ENCODE results near the gene CDH4. TPM values are rescaled to one million over a fixed set of nuclear protein-coding genes. Genes with fewer than 3 reads are reported as not detected.

Gene CDH4
- total and polyA plus RNA-seq, 9 of the 15 experiments (the other 6 are each of a cell fraction or from before 2014, with no cell fraction given): 0.04 TPM; not detected in 8

DNA sequence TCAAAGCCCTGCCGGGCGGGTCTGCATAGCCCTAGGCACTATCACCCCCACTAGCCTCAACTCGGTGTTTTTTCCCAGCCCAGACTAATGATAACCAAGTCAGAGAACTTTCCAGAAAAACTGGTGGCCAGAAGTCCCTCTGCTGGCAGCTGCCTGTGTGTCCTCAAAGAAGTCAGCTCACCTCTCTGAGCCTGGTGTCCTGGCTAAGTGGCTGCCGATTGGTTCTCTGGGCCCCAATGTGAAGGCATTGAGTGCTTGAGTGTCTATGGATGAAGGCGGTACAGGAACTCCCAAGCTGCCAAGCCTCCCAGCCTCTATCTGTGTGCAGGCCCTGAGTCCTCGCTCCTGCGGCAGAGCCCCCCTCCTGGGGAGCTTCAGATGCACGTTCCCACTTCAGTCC is 458.0 kb downstream of the CDH4 start:
- in situ Hi-C loops (cut with MboI): no loop called here
- Histone ChIP-seq H3K9me1 (ENCODE audit: control insufficient read depth, insufficient read depth, low read length) (no peaks in the 10 kb centered on the region), H3K9me3 (replicated peaks; ENCODE audit: control insufficient read depth, insufficient read depth, low read depth, low read length) (no peaks in the 10 kb centered on the region), H3K79me2 (ENCODE audit: control insufficient read depth, insufficient read depth, low read length) (no peaks in the 10 kb centered on the region), H3K9ac (ENCODE audit: insufficient read depth in 1 of 2, low read depth in 2 of 2, low read length in 2 of 2) (no peak overlapping the region), H3K36me3 (ENCODE audit: control insufficient read depth, insufficient read depth, low read length) (no peaks in the 10 kb centered on the region), H3K27me3 (ENCODE audit: control insufficient read depth in 2 of 2, insufficient read depth in 2 of 2, low read length in 2 of 2) (peaks cover 11 to 52% of the 10 kb centered on the region in 2 experiments), H3K27ac (ENCODE audit: extremely low read depth, low read depth, low read length) (no peak overlapping the region), H3K4me2 (ENCODE audit: insufficient read depth, low read length) (no peak overlapping the region), H4K20me1 (replicated peaks; ENCODE audit: control insufficient read depth, insufficient read depth, low read length) (peaks cover 3% of the 10 kb centered on the region), H3K4me3 (no peak overlapping the region), H3K4me1 (replicated peaks in 1 of 2; ENCODE audit: control insufficient read depth in 2 of 2, insufficient read depth in 2 of 2, low read length in 2 of 2) (no peaks in the 10 kb centered on the region), H2AFZ (ENCODE audit: low read depth, low read length) (no peak overlapping the region)
- TF ChIP-seq, protein P1, sequence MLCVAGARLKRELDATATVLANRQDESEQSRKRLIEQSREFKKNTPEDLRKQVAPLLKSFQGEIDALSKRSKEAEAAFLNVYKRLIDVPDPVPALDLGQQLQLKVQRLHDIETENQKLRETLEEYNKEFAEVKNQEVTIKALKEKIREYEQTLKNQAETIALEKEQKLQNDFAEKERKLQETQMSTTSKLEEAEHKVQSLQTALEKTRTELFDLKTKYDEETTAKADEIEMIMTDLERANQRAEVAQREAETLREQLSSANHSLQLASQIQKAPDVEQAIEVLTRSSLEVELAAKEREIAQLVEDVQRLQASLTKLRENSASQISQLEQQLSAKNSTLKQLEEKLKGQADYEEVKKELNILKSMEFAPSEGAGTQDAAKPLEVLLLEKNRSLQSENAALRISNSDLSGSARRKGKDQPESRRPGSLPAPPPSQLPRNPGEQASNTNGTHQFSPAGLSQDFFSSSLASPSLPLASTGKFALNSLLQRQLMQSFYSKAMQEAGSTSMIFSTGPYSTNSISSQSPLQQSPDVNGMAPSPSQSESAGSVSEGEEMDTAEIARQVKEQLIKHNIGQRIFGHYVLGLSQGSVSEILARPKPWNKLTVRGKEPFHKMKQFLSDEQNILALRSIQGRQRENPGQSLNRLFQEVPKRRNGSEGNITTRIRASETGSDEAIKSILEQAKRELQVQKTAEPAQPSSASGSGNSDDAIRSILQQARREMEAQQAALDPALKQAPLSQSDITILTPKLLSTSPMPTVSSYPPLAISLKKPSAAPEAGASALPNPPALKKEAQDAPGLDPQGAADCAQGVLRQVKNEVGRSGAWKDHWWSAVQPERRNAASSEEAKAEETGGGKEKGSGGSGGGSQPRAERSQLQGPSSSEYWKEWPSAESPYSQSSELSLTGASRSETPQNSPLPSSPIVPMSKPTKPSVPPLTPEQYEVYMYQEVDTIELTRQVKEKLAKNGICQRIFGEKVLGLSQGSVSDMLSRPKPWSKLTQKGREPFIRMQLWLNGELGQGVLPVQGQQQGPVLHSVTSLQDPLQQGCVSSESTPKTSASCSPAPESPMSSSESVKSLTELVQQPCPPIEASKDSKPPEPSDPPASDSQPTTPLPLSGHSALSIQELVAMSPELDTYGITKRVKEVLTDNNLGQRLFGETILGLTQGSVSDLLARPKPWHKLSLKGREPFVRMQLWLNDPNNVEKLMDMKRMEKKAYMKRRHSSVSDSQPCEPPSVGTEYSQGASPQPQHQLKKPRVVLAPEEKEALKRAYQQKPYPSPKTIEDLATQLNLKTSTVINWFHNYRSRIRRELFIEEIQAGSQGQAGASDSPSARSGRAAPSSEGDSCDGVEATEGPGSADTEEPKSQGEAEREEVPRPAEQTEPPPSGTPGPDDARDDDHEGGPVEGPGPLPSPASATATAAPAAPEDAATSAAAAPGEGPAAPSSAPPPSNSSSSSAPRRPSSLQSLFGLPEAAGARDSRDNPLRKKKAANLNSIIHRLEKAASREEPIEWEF (CRISPR knock-in tag; IDR thresholded peaks at IDR 0.05): no peak
- TF ChIP-seq NR2F6 (CRISPR knock-in tag; IDR thresholded peaks at IDR 0.05) (no peak), TBL1XR1 (IDR thresholded peaks at IDR 0.05; ENCODE audit: low read length in 2 of 2) (no peak), SRSF1 (IDR thresholded peaks at IDR 0.05; ENCODE audit: low read depth, low read length) (no peak), JUND (IDR thresholded peaks at IDR 0.05; ENCODE audit: borderline replicate concordance, low read depth, low read length) (no peak), JUND (tag; IDR thresholded peaks at IDR 0.05; ENCODE audit: borderline replicate concordance, low read depth, low read length) (no peak), EHMT2 (IDR thresholded peaks at IDR 0.05) (no peak), CAMTA2 (CRISPR knock-in tag; conservative IDR thresholded peaks at IDR 0.05) (no peak), NFXL1 (CRISPR knock-in tag; IDR thresholded peaks at IDR 0.05) (no peak), PHF8 (IDR thresholded peaks at IDR 0.05; ENCODE audit: borderline replicate concordance, low read length) (no peak), ATF7 (IDR thresholded peaks at IDR 0.05) (no peak), BHLHE40 (IDR thresholded peaks at IDR 0.05; ENCODE audit: low read length) (no peak), JUNB (CRISPR knock-in tag; conservative IDR thresholded peaks at IDR 0.05) (no peak), ZBTB8A (IDR thresholded peaks at IDR 0.05; ENCODE audit: partially characterized antibody) (no peak), ZNF436 (CRISPR knock-in tag; IDR thresholded peaks at IDR 0.05) (no peak)
- TF ChIP-seq, protein P2, sequence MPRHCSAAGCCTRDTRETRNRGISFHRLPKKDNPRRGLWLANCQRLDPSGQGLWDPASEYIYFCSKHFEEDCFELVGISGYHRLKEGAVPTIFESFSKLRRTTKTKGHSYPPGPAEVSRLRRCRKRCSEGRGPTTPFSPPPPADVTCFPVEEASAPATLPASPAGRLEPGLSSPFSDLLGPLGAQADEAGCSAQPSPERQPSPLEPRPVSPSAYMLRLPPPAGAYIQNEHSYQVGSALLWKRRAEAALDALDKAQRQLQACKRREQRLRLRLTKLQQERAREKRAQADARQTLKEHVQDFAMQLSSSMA (CRISPR knock-in tag; IDR thresholded peaks at IDR 0.05): no peak
- TF ChIP-seq, protein P3, sequence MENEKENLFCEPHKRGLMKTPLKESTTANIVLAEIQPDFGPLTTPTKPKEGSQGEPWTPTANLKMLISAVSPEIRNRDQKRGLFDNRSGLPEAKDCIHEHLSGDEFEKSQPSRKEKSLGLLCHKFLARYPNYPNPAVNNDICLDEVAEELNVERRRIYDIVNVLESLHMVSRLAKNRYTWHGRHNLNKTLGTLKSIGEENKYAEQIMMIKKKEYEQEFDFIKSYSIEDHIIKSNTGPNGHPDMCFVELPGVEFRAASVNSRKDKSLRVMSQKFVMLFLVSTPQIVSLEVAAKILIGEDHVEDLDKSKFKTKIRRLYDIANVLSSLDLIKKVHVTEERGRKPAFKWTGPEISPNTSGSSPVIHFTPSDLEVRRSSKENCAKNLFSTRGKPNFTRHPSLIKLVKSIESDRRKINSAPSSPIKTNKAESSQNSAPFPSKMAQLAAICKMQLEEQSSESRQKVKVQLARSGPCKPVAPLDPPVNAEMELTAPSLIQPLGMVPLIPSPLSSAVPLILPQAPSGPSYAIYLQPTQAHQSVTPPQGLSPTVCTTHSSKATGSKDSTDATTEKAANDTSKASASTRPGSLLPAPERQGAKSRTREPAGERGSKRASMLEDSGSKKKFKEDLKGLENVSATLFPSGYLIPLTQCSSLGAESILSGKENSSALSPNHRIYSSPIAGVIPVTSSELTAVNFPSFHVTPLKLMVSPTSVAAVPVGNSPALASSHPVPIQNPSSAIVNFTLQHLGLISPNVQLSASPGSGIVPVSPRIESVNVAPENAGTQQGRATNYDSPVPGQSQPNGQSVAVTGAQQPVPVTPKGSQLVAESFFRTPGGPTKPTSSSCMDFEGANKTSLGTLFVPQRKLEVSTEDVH (IDR thresholded peaks at IDR 0.05; ENCODE audit: low read depth, partially characterized antibody): no peak
- DNase-seq (ENCODE audit: extremely low read depth in 1 of 4, low spot score in 3 of 4): no peak
- ATAC-seq: no peak
- intact Hi-C loops (cut with micrococcal nuclease): no loop called here
- CTCF ChIA-PET (ENCODE audit: low intra/inter-chr PET ratio): no interaction called here
- POLR2A ChIA-PET: no interaction called here
- WGBS (ENCODE audit: insufficient coverage, low coverage, missing lambda C conversion rate): 0% methylated on average over 8 of the region's 8 CpGs
- FAIRE-seq: no peak
- no TSS peak for BruUV-seq (replicated peaks)
